Measurements from ENCODE around the gene LSR.

LSR gene

DNA sequence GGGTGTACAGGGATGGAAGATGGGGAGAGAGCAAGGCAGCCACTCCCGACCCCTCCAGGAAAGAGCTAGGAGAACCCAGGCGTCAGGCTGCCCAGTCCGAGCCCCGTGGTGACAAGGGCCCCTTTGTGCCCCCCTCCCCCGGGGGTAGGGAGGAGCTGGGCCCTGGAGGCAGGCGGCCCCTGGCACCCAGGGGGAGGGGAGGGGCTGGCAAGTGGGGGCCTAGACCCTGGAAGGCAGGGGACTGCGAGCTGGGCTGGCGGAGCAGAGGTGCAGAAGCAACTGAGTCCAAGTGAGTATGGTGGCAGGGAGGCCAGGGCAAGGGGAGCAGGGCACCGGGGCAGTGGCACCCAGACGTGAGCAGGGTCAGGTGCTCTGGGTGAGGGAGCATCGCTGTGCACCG lies 43.1 kb downstream of the LSR start, which contains the start of gene MAG:
TSS of gene MAG (plus strand) at position 246 of the 400 bp plus-strand sequence. CDS start 3,248 bp downstream, outside the sequence.
- peaks cover 6% of the 10 kb centered on the region for H3K4me1 Mint-ChIP-seq (ENCODE audit: low read depth)
- H3K27me3 Mint-ChIP-seq: no peaks in the 10 kb centered on the region
- no peaks in the 10 kb centered on the region for H3K36me3 Mint-ChIP-seq (ENCODE audit: low read depth)
- no peaks in the 10 kb centered on the region for H3K9me3 Mint-ChIP-seq
- H3K4me3 Mint-ChIP-seq: no peak within 1 kb of the TSS
- H3K27ac Mint-ChIP-seq: no peak within 1 kb of the TSS

DNA sequence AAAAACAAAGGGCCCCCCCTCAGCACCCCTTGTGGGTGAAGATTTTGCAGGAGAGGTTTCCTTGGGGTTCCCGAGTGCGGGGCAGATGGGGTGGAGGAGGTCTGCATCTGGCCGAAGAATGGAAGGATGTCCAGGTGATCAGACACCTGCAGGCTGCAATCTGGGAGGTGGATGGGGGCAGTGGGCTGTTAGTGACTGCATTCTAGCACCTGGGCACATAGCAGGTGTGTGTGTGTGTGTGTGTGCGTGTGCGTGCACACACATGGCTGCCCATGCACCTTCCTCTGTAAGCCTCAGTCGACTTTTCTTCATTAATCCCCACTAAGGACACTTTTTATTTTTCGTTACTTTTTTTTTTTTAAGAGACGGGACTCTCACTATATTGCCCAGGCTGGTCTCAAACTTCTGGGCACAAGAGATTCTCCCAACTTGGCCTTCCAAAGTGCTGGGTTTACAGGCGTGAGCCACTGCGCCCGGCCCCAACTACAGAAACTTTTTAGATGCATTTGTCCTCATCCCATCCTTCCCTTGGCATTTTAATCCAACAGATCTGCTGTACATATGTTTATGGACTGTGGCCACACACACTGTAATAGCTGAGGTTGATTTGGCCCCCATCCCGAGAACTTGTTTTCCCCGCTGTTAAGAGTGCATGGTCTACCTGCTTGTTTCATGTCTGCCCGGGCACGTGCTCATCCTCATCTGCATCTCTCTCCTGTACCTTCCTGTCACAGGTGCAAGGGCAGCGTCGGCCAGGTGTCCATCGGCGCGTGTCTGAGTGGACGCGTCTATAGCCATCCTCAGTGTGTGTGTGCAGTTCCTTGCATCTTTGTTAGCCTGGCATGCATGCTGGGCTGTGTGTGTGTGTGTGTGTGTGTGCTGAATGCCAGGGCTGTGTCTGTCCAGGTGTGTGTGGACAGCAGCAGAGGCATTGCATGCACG lies 43.9 kb downstream of the LSR start:
- Mint-ChIP-seq H3K4me1 (ENCODE audit: low read depth) (peaks cover 6% of the 10 kb centered on the region), H3K27me3 (no peaks in the 10 kb centered on the region), H3K9me3 (no peaks in the 10 kb centered on the region), H3K36me3 (ENCODE audit: low read depth) (no peaks in the 10 kb centered on the region), H3K4me3 (no peak overlapping the region), H3K27ac (no peak overlapping the region)

DNA sequence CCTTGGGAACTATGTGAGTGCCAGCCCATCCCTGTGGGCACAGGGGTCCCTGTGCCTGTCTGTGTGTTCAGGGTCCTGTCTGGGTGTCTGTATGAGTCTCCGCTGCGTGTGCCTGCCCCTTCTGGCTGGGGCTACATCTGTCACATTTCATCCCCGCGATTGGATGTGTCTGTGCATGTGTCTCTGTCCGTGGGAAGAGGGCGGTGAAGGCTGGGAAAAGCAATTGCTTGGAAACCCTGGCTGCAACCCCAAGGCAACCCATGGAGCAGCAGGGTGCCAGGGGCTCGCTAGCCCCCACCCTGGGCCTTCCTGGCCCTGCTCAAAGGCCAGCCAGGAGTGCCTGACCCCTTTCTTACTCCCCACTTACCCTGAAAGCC lies 44.5 kb downstream of the LSR start:
- no peaks in the 10 kb centered on the region for H3K27me3 Mint-ChIP-seq
- H3K4me1 Mint-ChIP-seq (ENCODE audit: low read depth): peaks cover 6% of the 10 kb centered on the region
- H3K4me3 Mint-ChIP-seq: no peak overlapping the region
- no peaks in the 10 kb centered on the region for H3K36me3 Mint-ChIP-seq (ENCODE audit: low read depth)
- H3K27ac Mint-ChIP-seq: no peak overlapping the region
- H3K9me3 Mint-ChIP-seq: no peaks in the 10 kb centered on the region

DNA sequence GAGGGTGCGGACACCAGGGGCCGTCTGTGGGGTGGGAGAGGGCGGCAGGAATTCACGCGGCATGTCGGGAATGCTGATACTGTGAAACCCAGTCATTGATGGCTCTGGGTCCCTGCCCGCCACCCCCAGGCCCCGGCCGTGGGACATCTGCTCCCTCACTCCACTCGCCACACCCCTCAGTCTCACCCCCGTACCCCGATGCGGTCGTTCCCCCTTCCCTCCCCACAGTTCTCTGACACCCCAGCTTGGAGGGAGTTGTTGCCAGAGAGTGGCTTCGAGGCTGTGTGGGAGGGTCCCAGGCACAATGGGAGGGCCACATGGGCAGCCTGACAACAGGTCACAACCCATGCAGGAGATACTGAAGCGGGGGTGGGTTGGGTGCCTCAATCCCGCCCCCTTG lies 45.0 kb downstream of the LSR start:
- H3K9me3 Mint-ChIP-seq: no peaks in the 10 kb centered on the region
- no peak overlapping the region for H3K27ac Mint-ChIP-seq
- H3K27me3 Mint-ChIP-seq: no peaks in the 10 kb centered on the region
- H3K4me3 Mint-ChIP-seq: no peak overlapping the region
- H3K36me3 Mint-ChIP-seq (ENCODE audit: low read depth): no peaks in the 10 kb centered on the region
- H3K4me1 Mint-ChIP-seq (ENCODE audit: low read depth): peaks cover 6% of the 10 kb centered on the region

DNA sequence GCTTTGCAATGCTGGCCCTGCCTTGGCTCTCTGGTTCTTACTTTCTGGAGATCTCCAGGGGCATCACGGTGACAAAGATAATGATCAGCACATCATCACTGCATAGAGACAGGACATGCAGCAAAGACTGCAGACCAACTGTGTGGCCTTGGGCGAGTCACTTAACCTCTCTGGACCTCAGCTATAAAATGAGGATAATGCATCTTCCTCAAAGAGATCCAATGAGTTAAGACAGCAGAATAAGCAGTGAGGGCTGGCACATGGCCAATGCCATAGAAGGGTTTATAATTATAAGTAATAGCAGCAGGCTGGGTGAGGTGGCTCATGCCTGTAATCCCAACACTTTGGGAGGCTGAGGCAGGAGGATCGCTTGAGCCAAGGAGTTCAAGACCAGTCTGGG lies 45.5 kb downstream of the LSR start:
- Mint-ChIP-seq H3K27ac (no peak overlapping the region), H3K27me3 (no peaks in the 10 kb centered on the region), H3K36me3 (ENCODE audit: low read depth) (no peaks in the 10 kb centered on the region), H3K4me3 (no peak overlapping the region), H3K9me3 (no peaks in the 10 kb centered on the region), H3K4me1 (ENCODE audit: low read depth) (peaks cover 6% of the 10 kb centered on the region)

DNA sequence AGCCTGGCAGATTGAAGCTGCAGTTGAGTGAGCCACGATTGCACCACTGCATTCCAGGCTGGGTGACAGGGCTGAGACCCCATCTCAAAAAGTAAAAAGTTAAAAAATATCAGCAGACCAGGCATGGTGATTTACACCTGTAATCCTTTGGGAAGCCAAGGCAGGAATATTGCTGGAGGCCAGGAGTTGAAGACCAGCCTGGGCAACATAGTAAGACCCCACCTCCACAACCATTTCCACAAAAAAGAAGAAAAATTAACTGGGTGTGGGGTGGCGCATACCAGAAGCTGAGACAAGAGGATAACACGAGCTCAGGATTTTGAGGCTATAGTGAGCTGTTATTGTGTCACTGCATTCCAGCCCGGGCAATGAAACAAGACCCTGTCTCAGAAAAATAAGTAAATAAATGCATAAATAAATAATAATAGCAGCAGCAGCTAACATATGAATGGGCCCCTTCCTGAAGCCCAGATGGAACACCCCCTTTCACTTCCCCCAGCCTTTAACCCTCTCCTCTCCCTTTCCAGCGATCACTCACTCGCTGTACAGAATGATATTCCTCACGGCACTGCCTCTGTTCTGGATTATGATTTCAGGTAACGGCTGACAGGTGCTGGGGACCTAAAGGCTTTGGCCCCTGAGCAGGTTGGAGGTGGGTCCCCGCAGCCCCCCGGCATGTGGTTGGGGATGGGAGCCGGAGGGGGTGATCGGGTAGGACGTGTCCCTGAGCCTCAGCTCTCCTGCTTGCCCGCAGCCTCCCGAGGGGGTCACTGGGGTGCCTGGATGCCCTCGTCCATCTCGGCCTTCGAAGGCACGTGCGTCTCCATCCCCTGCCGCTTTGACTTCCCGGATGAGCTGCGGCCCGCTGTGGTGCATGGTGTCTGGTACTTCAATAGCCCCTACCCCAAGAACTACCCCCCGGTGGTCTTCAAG lies 46.3 kb downstream of the LSR start:
- Mint-ChIP-seq H3K27me3 (no peaks in the 10 kb centered on the region), H3K9me3 (no peaks in the 10 kb centered on the region), H3K36me3 (ENCODE audit: low read depth) (no peaks in the 10 kb centered on the region), H3K27ac (no peak overlapping the region), H3K4me3 (no peak overlapping the region), H3K4me1 (ENCODE audit: low read depth) (peaks cover 6% of the 10 kb centered on the region)

DNA sequence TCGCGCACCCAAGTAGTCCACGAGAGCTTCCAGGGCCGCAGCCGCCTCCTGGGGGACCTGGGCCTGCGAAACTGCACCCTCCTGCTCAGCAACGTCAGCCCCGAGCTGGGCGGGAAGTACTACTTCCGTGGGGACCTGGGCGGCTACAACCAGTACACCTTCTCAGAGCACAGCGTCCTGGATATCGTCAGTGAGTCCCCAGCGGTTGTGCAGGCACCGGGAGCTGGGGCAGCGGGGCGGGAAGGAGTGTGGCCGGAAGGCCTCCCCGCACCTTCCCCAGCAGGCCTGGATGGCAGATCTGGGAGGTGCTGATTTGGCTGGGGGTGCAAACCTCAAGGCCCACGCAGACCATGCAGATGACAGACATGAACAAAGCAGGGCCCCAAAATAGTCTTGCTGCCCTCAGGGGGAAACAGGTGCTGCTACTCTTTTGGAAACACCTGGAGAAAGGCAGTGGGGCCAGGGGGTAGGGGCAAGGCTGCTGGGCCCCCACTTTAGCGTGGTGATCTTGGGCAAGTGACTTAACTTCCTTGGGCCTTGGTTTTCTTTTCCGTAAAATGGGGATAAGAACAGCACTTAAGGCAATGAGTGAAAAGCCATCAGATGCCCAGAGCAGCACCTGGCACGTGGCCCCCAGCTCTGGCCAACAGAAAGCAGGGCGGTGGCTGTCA lies 47.1 kb downstream of the LSR start:
- no peaks in the 10 kb centered on the region for H3K36me3 Mint-ChIP-seq (ENCODE audit: low read depth)

DNA sequence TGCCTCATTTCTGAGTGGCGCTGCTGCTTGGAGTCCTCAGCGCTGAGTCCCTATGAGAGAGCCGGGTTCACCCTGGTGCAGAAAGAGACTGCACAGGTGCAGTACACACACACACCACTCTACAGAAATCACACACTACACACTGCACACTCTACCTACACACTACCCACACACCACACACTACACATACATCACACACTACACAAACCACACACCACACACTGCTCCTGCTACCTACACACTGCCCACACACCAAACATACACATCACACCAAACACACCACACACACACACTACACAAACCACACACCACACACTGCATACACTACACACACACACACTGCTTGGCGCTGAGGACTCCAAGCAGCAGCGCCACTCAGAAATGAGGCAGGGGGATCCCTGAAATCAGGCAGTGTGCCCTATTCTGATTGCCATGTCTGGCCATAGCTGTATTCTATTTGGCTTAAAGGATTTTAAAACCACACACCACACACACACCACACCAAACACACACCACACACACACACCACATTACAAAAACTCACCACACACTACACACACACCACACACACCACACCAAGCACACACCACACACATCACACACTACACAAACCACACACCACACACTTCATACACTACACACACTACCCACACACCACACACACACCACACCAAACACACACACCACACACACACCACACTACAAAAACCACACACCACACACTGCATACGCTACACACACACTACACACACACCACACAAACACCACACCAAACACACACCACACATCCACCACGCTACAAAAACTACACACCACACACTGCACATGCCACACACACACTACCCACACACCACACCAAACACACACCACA lies 48.1 kb downstream of the LSR start:
- Mint-ChIP-seq H3K36me3 (ENCODE audit: low read depth) (no peaks in the 10 kb centered on the region), H3K27me3 (no peaks in the 10 kb centered on the region), H3K27ac (no peak overlapping the region), H3K4me1 (ENCODE audit: low read depth) (peaks cover 6% of the 10 kb centered on the region), H3K9me3 (no peaks in the 10 kb centered on the region), H3K4me3 (no peak overlapping the region)

More for the DNA sequence above, 47.1 kb downstream of the LSR start:
- no peaks in the 10 kb centered on the region for H3K27me3 Mint-ChIP-seq
- H3K27ac Mint-ChIP-seq: no peak overlapping the region
- H3K4me3 Mint-ChIP-seq: no peak overlapping the region
- no peaks in the 10 kb centered on the region for H3K9me3 Mint-ChIP-seq
- H3K4me1 Mint-ChIP-seq (ENCODE audit: low read depth): peaks cover 6% of the 10 kb centered on the region

DNA sequence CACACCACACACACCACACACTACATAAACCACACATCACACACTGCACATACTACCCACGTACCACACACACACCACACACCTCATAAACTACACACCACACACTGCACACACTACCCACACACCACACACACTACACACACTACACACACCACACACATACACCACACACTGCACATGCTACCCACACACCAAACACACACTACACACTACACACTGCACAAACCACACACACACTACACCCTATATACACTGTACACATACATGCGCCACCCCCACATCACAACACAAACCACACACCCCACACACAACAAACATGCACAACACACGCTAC lies 48.7 kb downstream of the LSR start:
- Mint-ChIP-seq H3K36me3 (ENCODE audit: low read depth) (no peaks in the 10 kb centered on the region), H3K4me1 (ENCODE audit: low read depth) (peaks cover 6% of the 10 kb centered on the region), H3K4me3 (no peak overlapping the region), H3K27ac (no peak overlapping the region), H3K27me3 (no peaks in the 10 kb centered on the region), H3K9me3 (no peaks in the 10 kb centered on the region)

DNA sequence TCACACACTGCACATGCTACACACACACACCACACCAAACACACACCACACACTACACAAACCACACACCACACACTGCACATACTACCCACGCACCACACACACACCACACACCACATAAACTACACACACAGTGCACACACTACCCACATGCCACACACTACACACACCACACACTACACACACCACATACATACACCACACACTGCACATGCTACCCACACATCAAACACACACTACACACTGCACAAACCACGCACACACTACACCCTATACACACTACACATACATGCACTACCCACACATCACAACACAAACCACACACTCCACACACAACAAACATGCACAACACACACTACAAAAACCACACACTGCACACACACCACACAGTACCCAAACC lies 49.1 kb downstream of the LSR start:
- Mint-ChIP-seq H3K4me3 (no peak overlapping the region), H3K27me3 (no peaks in the 10 kb centered on the region), H3K9me3 (no peaks in the 10 kb centered on the region), H3K27ac (no peak overlapping the region), H3K4me1 (ENCODE audit: low read depth) (peaks cover 6% of the 10 kb centered on the region), H3K36me3 (ENCODE audit: low read depth) (no peaks in the 10 kb centered on the region)

DNA sequence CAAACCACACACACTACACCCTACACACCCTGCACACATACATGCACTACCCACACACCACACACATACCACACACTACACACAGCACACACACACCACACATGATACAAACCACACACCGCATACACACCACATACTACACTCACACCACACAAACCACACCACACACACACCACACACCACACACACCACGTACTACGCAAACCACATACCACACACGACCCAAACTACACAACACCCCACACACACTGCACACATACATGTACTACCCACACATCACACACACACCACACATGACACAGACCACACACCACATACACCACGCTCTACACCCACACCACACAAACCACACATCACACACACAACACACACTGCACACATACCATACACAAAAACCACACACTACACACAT lies 49.8 kb downstream of the LSR start:
- Mint-ChIP-seq H3K4me3 (no peak overlapping the region), H3K36me3 (ENCODE audit: low read depth) (no peaks in the 10 kb centered on the region), H3K27me3 (no peaks in the 10 kb centered on the region), H3K4me1 (ENCODE audit: low read depth) (peaks cover 6% of the 10 kb centered on the region), H3K9me3 (no peaks in the 10 kb centered on the region), H3K27ac (no peak overlapping the region)

DNA sequence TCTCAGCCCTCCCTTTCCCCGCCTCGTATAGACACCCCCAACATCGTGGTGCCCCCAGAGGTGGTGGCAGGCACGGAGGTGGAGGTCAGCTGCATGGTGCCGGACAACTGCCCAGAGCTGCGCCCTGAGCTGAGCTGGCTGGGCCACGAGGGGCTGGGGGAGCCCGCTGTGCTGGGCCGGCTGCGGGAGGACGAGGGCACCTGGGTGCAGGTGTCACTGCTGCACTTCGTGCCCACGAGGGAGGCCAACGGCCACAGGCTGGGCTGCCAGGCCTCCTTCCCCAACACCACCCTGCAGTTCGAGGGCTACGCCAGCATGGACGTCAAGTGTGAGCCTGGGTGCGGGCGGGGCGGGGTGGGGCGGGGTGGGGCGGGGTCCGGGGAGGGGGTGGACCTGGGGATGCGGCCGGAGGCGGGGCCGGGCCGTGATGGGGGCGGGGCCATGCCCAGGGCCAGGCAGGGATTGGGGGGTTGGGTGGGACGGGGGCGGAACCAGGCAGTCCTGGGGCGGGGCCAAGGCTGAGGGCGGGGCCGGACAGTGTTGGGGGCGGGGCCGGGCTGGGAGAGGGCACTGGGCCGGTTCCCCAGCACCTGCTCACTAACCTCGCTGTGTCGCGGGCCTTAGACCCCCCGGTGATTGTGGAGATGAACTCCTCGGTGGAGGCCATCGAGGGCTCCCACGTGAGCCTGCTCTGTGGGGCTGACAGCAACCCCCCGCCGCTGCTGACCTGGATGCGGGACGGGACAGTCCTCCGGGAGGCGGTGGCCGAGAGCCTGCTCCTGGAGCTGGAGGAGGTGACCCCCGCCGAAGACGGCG lies 50.9 kb downstream of the LSR start:
- H3K27ac Mint-ChIP-seq: no peak overlapping the region
- H3K27me3 Mint-ChIP-seq: no peaks in the 10 kb centered on the region
- H3K4me1 Mint-ChIP-seq (ENCODE audit: low read depth): peaks cover 6% of the 10 kb centered on the region
- no peaks in the 10 kb centered on the region for H3K36me3 Mint-ChIP-seq (ENCODE audit: low read depth)
- no peaks in the 10 kb centered on the region for H3K9me3 Mint-ChIP-seq
- H3K4me3 Mint-ChIP-seq: no peak overlapping the region

DNA sequence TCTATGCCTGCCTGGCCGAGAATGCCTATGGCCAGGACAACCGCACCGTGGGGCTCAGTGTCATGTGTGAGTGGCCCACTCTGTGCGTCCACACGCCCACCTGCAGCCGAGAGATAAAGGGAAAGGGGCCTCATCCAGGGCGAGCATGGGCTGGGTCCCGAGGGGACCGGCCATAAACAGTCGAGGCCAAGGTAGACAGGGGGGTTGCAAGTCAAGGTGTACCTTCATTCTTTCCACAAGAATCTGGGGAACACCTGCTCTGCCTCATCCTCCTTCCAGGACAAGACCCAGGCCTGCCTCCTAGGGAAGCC lies 51.5 kb downstream of the LSR start:
- H3K4me1 Mint-ChIP-seq (ENCODE audit: low read depth): peaks cover 6% of the 10 kb centered on the region
- H3K27ac Mint-ChIP-seq: no peak overlapping the region
- no peaks in the 10 kb centered on the region for H3K9me3 Mint-ChIP-seq
- no peaks in the 10 kb centered on the region for H3K36me3 Mint-ChIP-seq (ENCODE audit: low read depth)
- H3K27me3 Mint-ChIP-seq: no peaks in the 10 kb centered on the region
- H3K4me3 Mint-ChIP-seq: no peak overlapping the region

DNA sequence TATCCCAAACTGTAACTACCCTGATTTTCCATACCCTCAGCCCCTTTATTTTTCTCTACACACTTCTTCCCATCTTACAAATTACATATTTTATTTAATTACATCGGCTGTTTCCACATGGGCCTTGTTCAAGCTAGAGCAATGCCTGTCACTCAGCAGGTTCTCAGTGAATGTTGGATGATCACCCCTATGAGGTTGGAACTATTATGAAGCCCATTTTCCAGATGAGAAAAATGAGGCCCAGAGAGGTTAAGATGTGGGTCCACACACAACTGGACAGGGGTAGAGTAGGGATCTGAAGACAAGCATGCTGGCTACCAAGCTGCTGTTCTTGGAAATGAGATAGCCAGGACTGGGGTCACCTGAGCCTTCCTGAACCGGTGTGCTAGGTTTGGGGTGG lies 53.2 kb downstream of the LSR start:
- Mint-ChIP-seq H3K4me1 (ENCODE audit: low read depth) (no peaks in the 10 kb centered on the region), H3K36me3 (ENCODE audit: low read depth) (no peaks in the 10 kb centered on the region), H3K27ac (no peak overlapping the region), H3K4me3 (no peak overlapping the region), H3K9me3 (no peaks in the 10 kb centered on the region), H3K27me3 (no peaks in the 10 kb centered on the region)

Data from stimulated activated naive CD8-positive, alpha-beta T cell treated with anti-CD3 and anti-CD28 coated beads, Interleukin-15, Interleukin-2, amounts not matched to agents 100 ng/mL and 50 ng/mL, for 24 hours (primary cell).